SK-N-SH (cell line): ENCODE measurements around the gene ZNF425. TPM values are rescaled to one million over a fixed set of nuclear protein-coding genes. Genes with fewer than 3 reads are reported as not detected.

Source experiments
- CTCF ChIA-PET: fragments of 300-600, 350-600 bp; formaldehyde crosslinking; extraction: SDS; loops from one replicate; lab custom pipeline; 2021; lab: Yijun Ruan, JAX
- POLR2A ChIA-PET: fragments of 350-600 bp; sonication (Branson Sonifier 250); formaldehyde crosslinking; extraction: SDS; loops from one replicate; lab custom pipeline; 2020; ENCODE audit warnings: antibody characterized with exemption, inconsistent platforms; lab: Yijun Ruan, JAX
- DNase-seq: peaks from one replicate; pipeline ENCODE4 v3.0.0; 2012
- H2AFZ ChIP-seq: fragments of 200-600 bp; sonication (generic); 2 replicates; pipeline ENCODE4 v1.8.1; 2016; ENCODE audit warnings: antibody characterized with exemption, mild to moderate bottlenecking, low read depth
- H3F3A ChIP-seq: fragments of 200-600 bp; sonication (generic); replicated peaks from 2 replicates; pipeline ENCODE3; 2016; ENCODE audit warnings: antibody characterized with exemption, mild to moderate bottlenecking; ENCODE audit not compliant: insufficient read depth
- H3K27ac ChIP-seq, 2 experiments: fragments of 200-500 bp in 1 of 2; fragments of 200-600 bp in 1 of 2; sonication (Bioruptor generic) in 1 of 2; sonication (generic), shearing (Covaris generic) in 1 of 2; 2 replicates each; pipeline versions ENCODE4 v1.5.1 to v1.6.1; 2014 to 2016; ENCODE audit warnings: low read depth in 2 of 2, inconsistent platforms in 1 of 2, low read length in 1 of 2, mild to moderate bottlenecking in 1 of 2, mixed read lengths in 1 of 2
- H3K27me3 ChIP-seq: fragments of 200-600 bp; sonication (generic), shearing (Covaris generic); 2 replicates; pipeline ENCODE4 v1.6.1; 2016; ENCODE audit warnings: mixed run types; ENCODE audit not compliant: insufficient read depth
- H3K36me3 ChIP-seq, 2 experiments: fragments of 200-500 bp in 1 of 2; fragments of 200-600 bp in 1 of 2; sonication (Bioruptor generic) in 1 of 2; sonication (generic) in 1 of 2; replicated peaks in 1 of 2; 2 replicates each; pipeline versions ENCODE3 to v1.5.1; 2014 to 2016; ENCODE audit warnings: low read length in 1 of 2, mild to moderate bottlenecking in 1 of 2; ENCODE audit not compliant: insufficient read depth in 2 of 2, control insufficient read depth in 1 of 2
- H3K4me1 ChIP-seq, 2 experiments: fragments of 200-500 bp in 1 of 2; fragments of 200-600 bp in 1 of 2; sonication (Bioruptor generic) in 1 of 2; sonication (generic), shearing (Covaris generic) in 1 of 2; 2 replicates each; pipeline versions ENCODE4 v1.5.1 to v1.6.1; 2014 to 2016; ENCODE audit warnings: low read depth in 1 of 2, low read length in 1 of 2, mixed run types in 1 of 2; ENCODE audit not compliant: insufficient read depth in 2 of 2, control insufficient read depth in 1 of 2
- H3K4me2 ChIP-seq: fragments of 200-600 bp; sonication (generic), shearing (Covaris generic); 2 replicates; pipeline ENCODE4 v1.6.1; 2017; ENCODE audit warnings: mixed run types
- H3K4me3 ChIP-seq, 2 experiments: fragments of 200-500 bp in 1 of 2; fragments of 200-600 bp in 1 of 2; sonication (Bioruptor generic) in 1 of 2; sonication (generic), shearing (Covaris generic) in 1 of 2; 2 replicates each; pipeline versions ENCODE4 v1.5.1 to v1.8.1; 2014 to 2016; ENCODE audit warnings: low read depth in 2 of 2, inconsistent platforms in 1 of 2, low read length in 1 of 2, mild to moderate bottlenecking in 1 of 2, mixed read lengths in 1 of 2, moderate library complexity in 1 of 2
- H3K79me2 ChIP-seq: fragments of 200-600 bp; sonication (generic); 2 replicates; pipeline ENCODE4 v1.8.1; 2017; ENCODE audit warnings: mild to moderate bottlenecking; ENCODE audit not compliant: insufficient read depth
- H3K9ac ChIP-seq: fragments of 200-600 bp; sonication (generic); 2 replicates; pipeline ENCODE4 v1.6.1; 2017; ENCODE audit warnings: mixed run types
- H3K9me2 ChIP-seq: fragments of 200-600 bp; sonication (generic); 2 replicates; pipeline ENCODE4 v1.6.1; 2017; ENCODE audit warnings: mixed run types
- H3K9me3 ChIP-seq: fragments of 200-600 bp; sonication (generic); 2 replicates; pipeline ENCODE4 v1.6.1; 2017; ENCODE audit warnings: mixed run types, mild to moderate bottlenecking, moderate library complexity
- H4K20me1 ChIP-seq: fragments of 200-600 bp; sonication (generic); 2 replicates; pipeline ENCODE4 v1.6.1; 2017; ENCODE audit warnings: mild to moderate bottlenecking, mixed run types; ENCODE audit not compliant: insufficient read depth
- CHD2 ChIP-seq: fragments of 150-350 bp; IDR thresholded peaks from 2 replicates; pipeline ENCODE4 v1.6.1; 2018; ENCODE audit warnings: low read length; ENCODE audit not compliant: partially characterized antibody
- CTCF ChIP-seq: fragments of 200-600 bp; sonication (generic); IDR thresholded peaks from 2 replicates; pipeline ENCODE4 v1.6.1; 2017; ENCODE audit warnings: antibody characterized with exemption, mild to moderate bottlenecking, moderate library complexity
- EP300 ChIP-seq, 2 experiments: IDR thresholded peaks; 2 replicates each; pipeline versions ENCODE4 v1.4.0 to v1.6.1; 2012; ENCODE audit warnings: borderline replicate concordance in 1 of 2, low read depth in 1 of 2, low read length in 1 of 2
- FOSL2 ChIP-seq: IDR thresholded peaks from 2 replicates; pipeline ENCODE4 v1.4.0; 2012; ENCODE audit warnings: low read depth, mild to moderate bottlenecking, moderate library complexity, borderline replicate concordance
- FOXJ3 ChIP-seq: sonication (generic); formaldehyde crosslinking; IDR thresholded peaks from 2 replicates; pipeline ENCODE4 v1.5.1; 2020; ENCODE audit warnings: mild to moderate bottlenecking, missing genetic modification reagents
- GATA2 ChIP-seq: sonication (generic); formaldehyde crosslinking; IDR thresholded peaks from 2 replicates; pipeline ENCODE4 v1.5.0; 2020; ENCODE audit warnings: mild to moderate bottlenecking, missing genetic modification reagents
- IRF3 ChIP-seq: fragments of 150-350 bp; IDR thresholded peaks from 2 replicates; pipeline ENCODE4 v1.6.1; 2016; ENCODE audit warnings: mild to moderate bottlenecking, low read depth, low read length
- MEF2A ChIP-seq: IDR thresholded peaks from 2 replicates; pipeline ENCODE4 v1.4.0; 2012; ENCODE audit warnings: low read depth, borderline replicate concordance
- NRF1 ChIP-seq: IDR thresholded peaks from 2 replicates; pipeline ENCODE4 v1.6.1; 2012; ENCODE audit warnings: low read depth, mild to moderate bottlenecking, low read length
- POLR2AphosphoS5 ChIP-seq: IDR thresholded peaks from 2 replicates; pipeline ENCODE4 v1.6.1; 2012; ENCODE audit warnings: low read depth, low read length
- RAD21 ChIP-seq: IDR thresholded peaks from 2 replicates; pipeline ENCODE4 v1.6.1; 2012; ENCODE audit warnings: mild to moderate bottlenecking, low read length
- REST ChIP-seq: IDR thresholded peaks from 2 replicates; pipeline ENCODE4 v1.6.1; 2012; ENCODE audit warnings: mild to moderate bottlenecking, low read depth, low read length, moderate library complexity
- SIN3A ChIP-seq: IDR thresholded peaks from 2 replicates; pipeline ENCODE4 v1.6.1; 2012; ENCODE audit warnings: low read depth, mild to moderate bottlenecking, low read length, moderate library complexity, borderline replicate concordance
- SMC3 ChIP-seq: IDR thresholded peaks from 2 replicates; pipeline ENCODE4 v1.6.1; 2012; ENCODE audit warnings: low read depth, low read length, improper control_type of control experiment
- TCF12 ChIP-seq: IDR thresholded peaks from 2 replicates; pipeline ENCODE4 v1.4.0; 2012
- TEAD4 ChIP-seq: IDR thresholded peaks from 2 replicates; pipeline ENCODE4 v1.4.0; 2012; ENCODE audit warnings: mild to moderate bottlenecking, borderline replicate concordance; ENCODE audit not compliant: insufficient read depth
- USF2 ChIP-seq: fragments of 150-350 bp; IDR thresholded peaks from 2 replicates; pipeline ENCODE4 v1.6.1; 2017; ENCODE audit warnings: antibody characterized with exemption, low read length, low read depth, borderline replicate concordance
- ZBTB33 ChIP-seq: IDR thresholded peaks from 2 replicates; pipeline ENCODE4 v1.4.0; 2012; ENCODE audit warnings: low read depth, borderline replicate concordance
- WGBS: methylation state at CpG from one replicate; pipeline ENCODE4 v1.1.6; 2017; ENCODE audit warnings: low lambda C conversion rate; 5-methylcytosine and 5-hydroxymethylcytosine counted together
- polyA plus RNA-seq, 3 experiments: library from polyadenylated mRNA; depleted of rRNA; stranded (reverse); fragments of >200 nt; gene quantifications; 2 replicates each; pipeline ENCODE4 v1.2.3, GENCODE V29; 2012

Gene ZNF425
- polyA plus RNA-seq, 1 of the 3 experiments (the other 2 are of a cell fraction) = 1.4 TPM

- TF ChIP-seq IRF3 = no peak
These were observed 25.3 kb downstream of the ZNF425 start (continued) for GRCh38 chr7:149100821-149101220.

GRCh38 chr7:149099058-149099457 lies 27.1 kb downstream of the ZNF425 start:
- H3K27ac ChIP-seq = no peak overlapping the region
- H3K27me3 ChIP-seq = no peaks in the 10 kb centered on the region
- POLR2A ChIA-PET = no interaction called here
- CTCF ChIA-PET = interaction anchor here (2.8 kb wide), 1 partner anchor 26 kb away, joined by 10 read pairs; the partner anchor contains the start of gene ZNF425
- H3K9ac ChIP-seq = no peak overlapping the region
- no peaks in the 10 kb centered on the region for H3F3A ChIP-seq
- DNase-seq = no peak
- H3K9me2 ChIP-seq = no peaks in the 10 kb centered on the region
- H3K4me3 ChIP-seq = no peak overlapping the region
- no peaks in the 10 kb centered on the region for H3K4me1 ChIP-seq
- 82% methylated on average over 6 of the region's 6 CpGs for WGBS
- no peaks in the 10 kb centered on the region for H3K36me3 ChIP-seq
- H4K20me1 ChIP-seq = no peaks in the 10 kb centered on the region
- no peak for TF ChIP-seq REST
- TF ChIP-seq SIN3A = no peak
- no peak for TF ChIP-seq MEF2A
- no peak for TF ChIP-seq EP300 (IDR thresholded peaks at IDR 0.05; ENCODE audit: borderline replicate concordance in 1 of 2, low read depth in 1 of 2, low read length in 1 of 2)
- TF ChIP-seq FOXJ3 = no peak
- TF ChIP-seq TEAD4 = no peak
- no peak for TF ChIP-seq CTCF
- no peak for TF ChIP-seq ZBTB33
- no peak for TF ChIP-seq SMC3
- TF ChIP-seq NRF1 = no peak
- no peak for TF ChIP-seq IRF3
- TF ChIP-seq GATA2 (CRISPR knock-in tag) = no peak
- no peak for TF ChIP-seq CHD2
- no peak for TF ChIP-seq POLR2AphosphoS5
- no peak for TF ChIP-seq FOSL2
- no peak for TF ChIP-seq RAD21
- TF ChIP-seq USF2 = no peak
- no peak for TF ChIP-seq TCF12
- no peak overlapping the region for H2AFZ ChIP-seq
- H3K9me3 ChIP-seq = no peaks in the 10 kb centered on the region
- H3K4me2 ChIP-seq = no peak overlapping the region
- H3K79me2 ChIP-seq = no peaks in the 10 kb centered on the region
